ENCODE results near the gene ABLIM1.

- TF ChIP-seq POLR2A (IDR thresholded peaks at IDR 0.05; ENCODE audit: low read length) (no peak), GATA1 (IDR thresholded peaks at IDR 0.05; ENCODE audit: low read depth, low read length) (no peak)
Measured at GRCh38 chr10:114526504-114527238, 131.4 kb downstream of the ABLIM1 start.

Measured in erythroblast (primary cell).